HuH-7.5 (cell line): ENCODE data around the gene LIX1.

ENCODE experiments used
- DNase-seq: peaks from one replicate; pipeline ENCODE4 v3.0.0; 2011; ENCODE audit warnings: low spot score

The LIX1 gene

DNA sequence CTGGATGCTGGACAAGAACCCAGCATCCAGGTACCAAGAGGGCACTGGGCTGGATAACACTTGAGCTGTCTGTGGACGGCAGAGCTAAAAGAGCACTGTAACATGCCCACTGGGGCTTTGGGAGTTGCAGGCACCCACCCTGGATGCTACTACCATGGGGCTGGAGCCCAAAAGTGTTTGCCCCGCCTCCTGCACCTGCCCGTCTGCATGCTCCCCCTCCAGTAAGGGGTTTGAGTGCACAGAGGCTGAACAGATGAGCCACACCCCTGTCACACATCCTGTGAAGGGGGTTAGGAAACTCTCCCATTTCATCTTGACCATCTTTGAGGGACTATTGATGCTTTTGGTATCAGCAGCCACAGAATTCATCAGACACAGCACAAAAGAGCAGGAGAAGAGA lies 69.0 kb downstream of the LIX1 start:
- no peak for DNase-seq

DNA sequence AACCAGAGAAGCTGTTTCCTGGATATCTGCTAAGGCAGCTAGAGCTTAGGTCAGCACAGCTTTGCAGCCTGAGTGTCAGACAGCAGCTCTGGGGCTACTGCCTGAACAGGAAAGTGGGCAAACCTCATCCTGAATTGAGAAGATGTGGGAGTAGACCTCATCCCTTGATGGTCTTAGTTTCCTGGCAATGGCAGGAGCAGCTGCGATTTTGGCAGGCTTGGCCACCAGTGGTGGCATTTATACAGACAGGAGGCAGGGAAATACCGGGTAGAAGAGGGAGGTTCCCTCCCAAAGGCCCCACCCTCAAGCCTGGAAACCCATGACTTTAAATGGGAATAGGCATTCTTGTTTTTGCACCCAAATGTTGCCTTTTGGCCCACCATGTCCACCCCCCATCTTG lies 69.7 kb downstream of the LIX1 start:
- DNase-seq: no peak

DNA sequence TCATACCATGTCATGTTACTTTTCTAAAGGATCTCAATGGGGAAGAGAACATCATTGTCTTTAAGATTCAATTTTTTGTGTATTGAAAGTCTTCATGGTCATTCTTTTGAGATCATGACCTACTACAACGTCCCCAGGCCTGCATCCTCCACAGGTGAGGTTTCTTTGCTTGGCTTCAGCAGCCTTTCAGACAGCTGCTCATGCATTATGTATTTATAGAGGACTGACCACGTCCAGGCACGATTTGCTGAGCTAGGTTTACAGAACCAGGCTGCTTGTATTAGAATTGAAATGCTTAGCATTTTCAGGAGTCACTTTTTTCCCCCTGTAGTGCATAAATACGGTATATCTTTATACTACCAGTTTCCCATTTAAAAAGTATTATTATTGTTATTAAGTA lies 70.4 kb downstream of the LIX1 start:
- DNase-seq: no peak

DNA sequence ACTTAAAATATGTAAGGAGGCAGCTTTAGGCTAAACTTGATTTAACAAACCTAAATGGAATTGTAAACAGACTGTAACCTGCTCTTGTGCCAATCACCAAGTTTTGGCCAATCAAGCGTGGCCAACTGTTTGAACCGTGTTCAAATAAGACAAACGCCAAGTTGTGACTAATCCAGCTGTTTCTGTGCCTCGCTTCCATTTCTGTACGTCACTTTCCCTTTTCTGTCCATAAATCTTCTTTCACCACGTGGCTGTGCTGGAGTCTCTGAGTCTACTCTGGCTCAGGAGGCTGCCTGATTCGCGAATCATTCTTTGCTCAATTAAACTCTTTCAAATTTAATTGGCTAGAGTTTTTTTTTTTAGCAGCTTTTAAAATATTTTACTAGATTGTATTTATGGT lies 71.3 kb downstream of the LIX1 start:
- DNase-seq: no peak

DNA sequence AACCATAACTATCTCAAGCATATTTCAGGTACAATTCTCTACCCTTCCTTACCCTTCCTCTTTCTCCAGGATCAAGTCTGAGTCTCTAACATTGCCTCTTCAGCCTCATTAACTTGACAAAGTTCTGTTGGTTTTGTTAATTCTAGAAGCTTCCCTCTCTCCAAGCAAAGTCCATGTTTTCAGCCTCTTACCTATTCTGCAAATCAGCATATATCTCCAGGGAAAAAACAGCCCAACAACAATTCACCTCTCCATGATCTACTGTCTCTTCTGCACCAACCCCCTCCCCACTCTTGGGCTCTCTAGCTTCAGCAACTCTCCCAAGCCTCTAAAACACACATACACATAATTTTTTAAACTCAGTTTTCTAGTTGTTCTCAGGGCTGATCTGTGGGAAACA lies 72.2 kb downstream of the LIX1 start:
- DNase-seq: no peak

DNA sequence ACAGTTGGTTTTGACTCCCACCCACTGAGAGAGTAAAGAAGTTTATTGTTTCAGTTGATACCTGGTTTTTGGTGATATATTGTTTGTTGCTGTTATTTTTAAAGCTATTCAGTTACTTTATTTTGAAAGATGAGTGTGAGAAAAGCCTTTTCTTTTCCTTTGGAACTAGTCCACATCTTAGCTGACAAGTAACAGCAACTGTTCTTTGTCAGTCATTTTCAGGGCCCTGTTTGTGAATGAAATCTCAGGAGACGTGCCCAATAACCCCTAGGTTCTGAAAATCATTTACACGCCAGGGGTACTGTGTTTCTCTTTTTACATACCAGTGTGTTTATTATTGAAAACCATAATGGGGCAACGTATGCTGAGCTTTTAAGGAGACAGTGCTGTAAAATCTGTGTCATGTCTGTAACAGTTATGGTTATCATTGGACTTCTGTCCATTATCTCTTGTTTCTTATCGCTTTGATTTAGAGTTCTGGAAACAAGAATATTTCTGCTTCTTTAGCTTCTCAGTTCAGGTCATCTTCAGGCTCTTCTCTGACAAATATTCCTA lies 75.0 kb downstream of the LIX1 start:
- DNase-seq: no peak

DNA sequence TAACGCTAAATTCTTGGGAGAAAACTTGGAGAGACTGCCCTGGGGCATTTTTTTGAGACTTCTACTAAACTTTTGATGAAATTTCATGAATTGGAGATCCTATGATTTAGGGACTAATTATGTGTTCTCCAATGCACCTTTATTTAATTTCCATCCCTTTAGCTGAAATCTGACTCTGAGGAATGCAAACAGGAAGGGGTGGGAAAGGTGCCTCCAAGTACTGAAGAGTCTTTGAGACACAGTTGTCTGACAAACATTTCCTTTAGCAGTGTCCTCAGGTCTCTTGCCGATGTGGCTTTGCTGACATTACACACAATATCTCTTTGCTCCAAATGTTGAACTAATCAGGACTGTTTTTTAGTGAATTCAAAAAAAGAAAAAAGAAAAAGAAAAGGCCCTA lies 76.9 kb downstream of the LIX1 start:
- DNase-seq: no peak

DNA sequence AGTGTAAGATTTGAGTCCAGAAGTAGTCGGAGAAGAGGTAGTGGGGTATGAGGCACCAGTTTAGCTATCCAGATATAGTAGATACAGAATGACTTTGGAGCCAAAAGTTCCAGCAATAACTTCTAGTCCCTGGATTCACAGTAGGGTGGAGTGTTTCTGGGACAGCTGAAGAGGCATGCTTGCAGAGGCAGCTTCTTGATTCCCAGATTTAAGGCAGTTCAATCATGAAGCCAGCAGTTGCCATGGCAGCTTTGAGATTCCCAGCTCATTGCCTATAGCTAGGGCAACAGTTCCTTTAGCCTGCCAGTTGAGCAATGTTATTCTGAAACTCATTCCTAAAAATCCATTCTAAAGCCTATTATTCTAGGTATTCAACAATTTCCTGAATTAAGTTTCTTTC lies 79.2 kb downstream of the LIX1 start:
- DNase-seq: no peak

DNA sequence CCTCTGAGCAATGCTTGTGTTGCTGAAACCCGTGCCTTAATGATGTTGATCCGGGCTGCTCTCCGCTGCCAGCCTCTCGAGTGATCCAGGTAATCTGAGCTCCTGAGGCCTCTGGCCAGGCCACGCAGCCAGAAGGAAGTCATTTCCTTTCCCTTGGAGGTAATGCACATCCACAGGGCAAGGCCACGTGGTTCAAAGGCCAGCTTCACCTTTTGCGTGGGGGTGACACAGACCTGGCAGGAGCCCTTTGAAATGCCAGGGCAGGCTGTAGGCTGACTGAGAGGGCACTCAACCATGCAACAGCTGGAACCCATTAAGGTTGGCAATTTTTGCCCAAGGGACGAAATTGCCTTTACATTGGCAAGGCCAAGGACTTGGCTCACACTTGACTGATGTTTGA lies 80.4 kb downstream of the LIX1 start:
- no peak for DNase-seq

DNA sequence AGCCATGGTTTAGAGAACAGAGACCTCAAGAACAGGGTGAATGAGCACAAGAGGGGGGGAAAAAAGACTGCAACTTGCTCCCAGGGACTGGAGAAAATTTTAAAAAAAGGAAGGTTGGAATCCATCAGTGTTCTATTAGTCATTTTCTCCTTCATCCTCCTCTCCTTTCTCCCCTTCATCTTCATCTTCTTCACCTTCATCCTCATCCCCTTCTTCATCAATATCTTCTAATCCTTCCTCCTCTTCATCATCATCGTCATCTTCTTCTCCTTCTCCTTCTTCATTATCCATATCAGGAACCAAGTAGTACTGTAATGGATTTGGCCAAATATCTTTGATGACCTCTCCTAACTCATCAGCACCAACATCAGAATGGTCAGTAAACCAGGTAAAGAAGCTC lies 86.1 kb downstream of the LIX1 start:
- DNase-seq: no peak

DNA sequence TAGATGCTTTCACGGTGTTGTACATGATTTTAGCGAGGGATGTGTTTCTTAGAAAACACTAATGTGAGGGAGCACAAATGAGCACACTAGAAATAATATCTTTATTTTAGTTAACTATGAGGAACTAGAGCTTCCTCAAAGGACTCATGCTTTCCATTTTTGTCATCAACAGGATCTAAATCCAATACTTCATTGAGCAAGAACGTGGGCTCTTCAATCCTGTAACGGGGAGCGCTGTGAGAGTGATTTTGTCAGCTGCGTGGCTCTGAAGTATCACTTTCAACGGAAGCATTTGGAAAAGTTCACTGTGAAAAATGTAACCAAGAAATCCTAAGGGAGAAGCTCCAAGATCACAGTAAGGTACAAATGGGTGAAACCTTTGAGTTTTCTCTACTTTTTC lies 93.2 kb downstream of the LIX1 start:
- no peak for DNase-seq

DNA sequence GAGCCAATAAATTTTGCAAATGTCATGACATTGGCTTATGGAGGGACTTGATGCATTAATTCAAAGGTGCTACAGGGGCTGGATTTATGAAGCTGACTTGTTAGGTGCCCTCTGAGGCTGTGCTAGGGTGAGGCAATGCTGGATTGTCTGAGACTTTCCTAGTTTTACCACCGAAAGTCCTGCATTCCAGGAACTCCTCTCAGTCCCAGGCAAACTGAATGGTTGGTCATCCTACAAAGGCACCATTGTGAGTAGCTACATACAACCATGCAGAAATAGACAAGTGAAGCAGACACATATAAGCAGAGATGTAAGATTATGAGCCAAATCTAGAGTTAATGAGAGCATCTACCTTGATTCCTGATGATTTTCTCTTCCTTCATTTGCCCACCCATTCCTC lies 95.3 kb downstream of the LIX1 start:
- DNase-seq: no peak

DNA sequence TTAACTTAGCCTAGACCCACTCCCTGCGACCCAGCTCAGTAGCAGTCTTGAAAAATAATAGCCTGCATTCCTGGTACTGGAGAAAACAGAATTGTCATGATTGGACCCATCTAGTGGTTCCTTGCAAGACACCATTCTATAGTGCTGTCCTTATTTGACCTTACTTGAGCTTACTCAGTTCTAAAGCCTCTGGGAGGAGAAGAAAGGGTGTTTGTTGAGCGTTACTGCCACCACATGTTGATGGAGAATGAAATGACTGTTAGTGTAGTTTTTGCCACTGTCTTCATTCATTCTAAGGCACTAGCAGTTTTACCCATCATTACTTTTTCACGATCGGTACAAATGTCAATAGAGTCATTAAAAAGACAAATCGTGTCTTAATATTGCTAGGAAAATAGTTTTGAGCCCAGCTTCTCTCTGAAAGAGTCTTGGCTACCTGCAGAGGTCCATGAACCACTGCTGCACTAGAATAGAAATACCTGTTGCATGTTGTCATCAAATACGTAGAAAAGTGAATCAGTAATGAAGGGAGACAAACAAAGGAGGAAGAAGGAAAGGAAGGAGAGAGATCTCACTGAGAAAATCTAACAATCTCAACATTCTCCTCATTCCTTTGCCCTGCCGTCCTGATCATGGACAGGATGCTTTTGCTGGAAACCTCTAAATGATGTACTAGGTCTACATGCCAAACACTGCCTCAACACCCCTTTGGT lies 96.0 kb downstream of the LIX1 start:
- no peak for DNase-seq

DNA sequence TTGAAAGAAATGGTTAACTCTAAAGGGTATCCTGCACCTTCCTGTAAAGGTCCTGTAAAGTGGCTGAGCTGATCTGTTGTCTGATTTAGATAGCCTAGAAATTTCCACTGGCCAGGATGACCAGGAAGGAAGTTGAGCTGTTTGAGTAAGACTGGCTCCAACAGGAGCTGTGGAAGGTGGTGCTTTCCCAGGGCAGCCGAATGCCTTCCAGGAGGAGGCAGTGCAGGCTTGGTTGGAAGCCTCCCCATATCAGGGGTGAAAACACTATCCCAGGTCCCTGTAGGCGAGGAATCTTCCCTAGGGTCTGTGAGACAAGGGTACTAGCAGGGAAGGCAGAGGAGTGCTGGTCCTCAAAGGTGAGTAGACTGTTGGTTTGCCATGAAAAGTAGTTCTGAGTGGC lies 98.4 kb downstream of the LIX1 start:
- DNase-seq: no peak

DNA sequence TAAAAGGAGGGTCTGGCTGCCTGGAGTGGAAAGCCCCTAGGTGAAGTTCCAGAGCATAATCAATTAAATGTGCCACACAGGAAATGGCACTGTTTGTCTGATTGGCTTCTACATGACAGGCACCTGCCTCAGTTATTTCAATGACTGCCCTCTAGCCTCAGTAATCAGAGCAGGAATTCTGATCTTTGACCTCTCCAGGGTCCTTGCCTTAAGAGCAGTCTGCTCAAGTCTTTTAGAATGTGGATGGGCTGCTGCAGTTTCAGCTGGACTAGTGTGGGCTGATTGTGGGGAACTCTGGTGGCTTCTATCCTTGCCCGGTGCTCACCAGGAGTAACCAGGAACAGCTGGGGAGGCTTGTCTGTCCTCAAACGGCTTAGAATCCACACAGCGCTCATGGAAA lies 98.9 kb downstream of the LIX1 start:
- no peak for DNase-seq

DNA sequence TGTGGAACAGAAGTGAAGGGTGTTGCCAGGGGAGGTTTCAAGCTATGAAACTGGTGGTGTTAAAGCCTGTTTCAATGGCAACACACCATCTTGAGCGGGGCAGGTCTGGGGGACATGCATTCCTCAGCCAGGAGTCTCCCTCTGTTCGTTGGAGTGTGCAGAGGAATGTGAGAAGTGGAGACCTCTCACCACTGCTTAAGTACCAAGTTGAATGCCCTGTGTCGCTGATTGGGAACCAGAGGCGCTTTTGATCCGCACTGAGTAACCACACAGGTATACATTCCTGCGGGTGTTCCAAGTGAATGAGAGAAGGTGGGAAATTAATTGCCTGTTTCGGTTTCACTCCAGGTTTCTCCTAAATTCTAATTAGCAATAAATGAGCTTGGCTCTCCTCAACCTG lies 99.4 kb downstream of the LIX1 start:
- no peak for DNase-seq
